ENCODE results near the gene ZFP92. TPM values are rescaled to one million over a fixed set of nuclear protein-coding genes. Genes with fewer than 3 reads are reported as not detected.

ZFP92 gene
- total RNA-seq, 1 experiment from 2014 or later: not detected

- in situ Hi-C loops (cut with HindIII; ENCODE audit: low sequenced_read_pairs): no loop called here
These were observed 14.9 kb downstream of the ZFP92 start for GRCh38 chrX:153426204-153426603.

GRCh38 chrX:153430796-153431195 is 19.5 kb downstream of the ZFP92 start:
- in situ Hi-C loops (cut with HindIII; ENCODE audit: low sequenced_read_pairs): no loop called here
- DNase-seq (ENCODE audit: low spot score): no peak

More at GRCh38 chrX:153426204-153426603, 14.9 kb downstream of the ZFP92 start:
- no peak for DNase-seq (ENCODE audit: low spot score)

GRCh38 chrX:153433161-153433680 is 21.9 kb downstream of the ZFP92 start:
- no peak for DNase-seq (ENCODE audit: low spot score)
- in situ Hi-C loops (cut with HindIII; ENCODE audit: low sequenced_read_pairs): no loop called here

GRCh38 chrX:153433781-153434285 is 22.6 kb downstream of the ZFP92 start:
- DNase-seq (ENCODE audit: low spot score): no peak
- in situ Hi-C loops (cut with HindIII; ENCODE audit: low sequenced_read_pairs): no loop called here

GRCh38 chrX:153434801-153435200 is 23.5 kb downstream of the ZFP92 start:
- in situ Hi-C loops (cut with HindIII; ENCODE audit: low sequenced_read_pairs): no loop called here
- no peak for DNase-seq (ENCODE audit: low spot score)

- no peak for DNase-seq (ENCODE audit: low spot score)
- in situ Hi-C loops (cut with HindIII; ENCODE audit: low sequenced_read_pairs): no loop called here
These were observed 24.6 kb downstream of the ZFP92 start for GRCh38 chrX:153435845-153436244.

- in situ Hi-C loops (cut with HindIII; ENCODE audit: low sequenced_read_pairs): no loop called here
- DNase-seq (ENCODE audit: low spot score): peak; percentile 34
These were observed 27.3 kb downstream of the ZFP92 start for GRCh38 chrX:153438532-153438931.

- in situ Hi-C loops (cut with HindIII; ENCODE audit: low sequenced_read_pairs): no loop called here
- no peak for DNase-seq (ENCODE audit: low spot score)
These were observed 28.7 kb downstream of the ZFP92 start for GRCh38 chrX:153439977-153440376.

- DNase-seq (ENCODE audit: low spot score): no peak
- in situ Hi-C loops (cut with HindIII; ENCODE audit: low sequenced_read_pairs): no loop called here
These were observed 29.4 kb downstream of the ZFP92 start for GRCh38 chrX:153440556-153441135.

- in situ Hi-C loops (cut with HindIII; ENCODE audit: low sequenced_read_pairs): no loop called here
These were observed 30.0 kb downstream of the ZFP92 start for GRCh38 chrX:153441296-153441695.

GRCh38 chrX:153441981-153442380 is 30.7 kb downstream of the ZFP92 start:
- in situ Hi-C loops (cut with HindIII; ENCODE audit: low sequenced_read_pairs): no loop called here
- no peak for DNase-seq (ENCODE audit: low spot score)

More at GRCh38 chrX:153441296-153441695, 30.0 kb downstream of the ZFP92 start:
- no peak for DNase-seq (ENCODE audit: low spot score)

GRCh38 chrX:153442463-153442862 is 31.2 kb downstream of the ZFP92 start:
- no peak for DNase-seq (ENCODE audit: low spot score)
- in situ Hi-C loops (cut with HindIII; ENCODE audit: low sequenced_read_pairs): no loop called here

- peak; percentile 76 for DNase-seq (ENCODE audit: low spot score)
- in situ Hi-C loops (cut with HindIII; ENCODE audit: low sequenced_read_pairs): no loop called here
These were observed 32.4 kb downstream of the ZFP92 start for GRCh38 chrX:153443476-153444332.

- DNase-seq (ENCODE audit: low spot score): peak; percentile 17
- in situ Hi-C loops (cut with HindIII; ENCODE audit: low sequenced_read_pairs): no loop called here
These were observed 33.2 kb downstream of the ZFP92 start for GRCh38 chrX:153444333-153445011.

- in situ Hi-C loops (cut with HindIII; ENCODE audit: low sequenced_read_pairs): no loop called here
- DNase-seq (ENCODE audit: low spot score): no peak
These were observed 34.0 kb downstream of the ZFP92 start for GRCh38 chrX:153445106-153445855.

- in situ Hi-C loops (cut with HindIII; ENCODE audit: low sequenced_read_pairs): no loop called here
- DNase-seq (ENCODE audit: low spot score): no peak
These were observed 34.8 kb downstream of the ZFP92 start, which contains the start of gene TREX2 for GRCh38 chrX:153445856-153446635. Gene TREX2 (minus strand): TSS chrX:153446056. CDS start chrX:153445430, 626 bp downstream.

GRCh38 chrX:153446636-153446936 is 35.3 kb downstream of the ZFP92 start:
- DNase-seq (ENCODE audit: low spot score): no peak
- in situ Hi-C loops (cut with HindIII; ENCODE audit: low sequenced_read_pairs): no loop called here

- no peak for DNase-seq (ENCODE audit: low spot score)
- in situ Hi-C loops (cut with HindIII; ENCODE audit: low sequenced_read_pairs): no loop called here
These were observed 35.8 kb downstream of the ZFP92 start for GRCh38 chrX:153446950-153447580.

All from G401 (cell line).